NB4 (cell line): ENCODE data around the gene WDTC1.

Source experiments
- DNase-seq: peaks from one replicate; pipeline ENCODE4 v3.0.0; 2010; ENCODE audit warnings: low read depth
- H3K4me3 ChIP-seq: one replicate; pipeline ENCODE4 v1.5.1; 2011; ENCODE audit warnings: mild to moderate bottlenecking, low read depth, low read length, moderate library complexity
- MYC ChIP-seq: IDR thresholded peaks from 2 replicates; pipeline ENCODE4 v1.6.1; 2011; ENCODE audit warnings: low read depth, low read length
- POLR2A ChIP-seq: IDR thresholded peaks from 2 replicates; pipeline ENCODE4 v1.6.1; 2011; ENCODE audit warnings: mild to moderate bottlenecking; ENCODE audit not compliant: insufficient read length; ENCODE audit errors: extremely low read depth
- TF ChIP-seq, protein P1 (sequence below): IDR thresholded peaks from one replicate; pipeline ENCODE4 v1.5.1; 2012; ENCODE audit warnings: low read depth, low read length
- TF ChIP-seq, protein P2 (sequence below): IDR thresholded peaks from 2 replicates; pipeline ENCODE4 v1.6.1; 2011; ENCODE audit warnings: low read depth, low read length

The WDTC1 gene

DNA sequence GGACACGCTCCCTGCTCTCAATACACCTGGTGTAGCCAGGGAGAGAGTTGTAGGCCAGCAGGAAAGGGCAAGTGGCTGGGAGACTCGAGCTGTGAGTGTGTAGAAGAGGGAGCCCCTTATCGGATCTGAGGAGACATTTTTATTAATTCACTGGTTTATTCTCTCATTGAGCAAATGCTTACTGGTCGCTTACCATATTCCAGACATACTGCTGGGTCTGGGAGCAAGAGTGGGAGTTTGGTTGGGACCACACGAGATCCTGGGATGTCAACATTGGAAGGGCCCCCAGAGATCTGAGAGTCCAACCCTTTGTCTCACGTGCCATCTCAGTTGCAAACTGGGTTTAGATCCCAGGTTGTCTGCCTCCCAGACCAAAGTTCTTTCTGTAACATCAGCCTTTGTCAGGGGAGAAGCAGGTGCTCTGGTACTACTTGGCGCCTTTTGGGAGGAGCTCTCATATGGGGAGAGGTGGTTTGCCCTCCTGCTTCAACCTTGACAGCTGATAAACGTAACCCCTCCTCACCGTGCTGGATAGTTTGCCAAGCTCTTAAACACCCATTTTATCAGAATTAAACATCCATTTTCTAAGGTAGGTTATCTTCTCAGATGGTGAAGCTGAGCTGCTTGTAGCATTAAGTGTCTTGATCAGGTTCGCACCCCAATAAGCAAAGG is 88.3 kb downstream of the WDTC1 start:
- H3K4me3 ChIP-seq: peak overlapping the region; percentile 81
- no peak for DNase-seq

DNA sequence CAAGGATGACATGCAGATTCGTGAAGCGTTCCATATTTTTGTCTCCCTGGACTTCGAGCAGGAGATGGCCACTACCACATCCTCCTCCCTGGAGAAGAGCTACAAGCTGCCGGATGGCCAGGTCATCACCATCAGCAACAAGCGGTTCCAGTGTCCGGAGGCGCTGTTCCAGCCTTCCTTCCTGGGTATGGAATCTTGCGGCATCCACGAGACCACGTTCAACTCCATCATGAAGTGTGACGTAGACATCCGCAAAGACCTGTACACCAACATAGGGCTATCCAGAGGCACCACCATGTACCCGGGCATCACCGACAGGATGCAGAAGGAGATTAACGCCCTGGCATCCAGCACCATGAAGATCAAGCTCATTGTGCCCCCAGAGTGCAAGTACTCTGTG is 90.9 kb downstream of the WDTC1 start:
- TF ChIP-seq MYC (no peak), POLR2A (no peak)
- TF ChIP-seq, protein P1, sequence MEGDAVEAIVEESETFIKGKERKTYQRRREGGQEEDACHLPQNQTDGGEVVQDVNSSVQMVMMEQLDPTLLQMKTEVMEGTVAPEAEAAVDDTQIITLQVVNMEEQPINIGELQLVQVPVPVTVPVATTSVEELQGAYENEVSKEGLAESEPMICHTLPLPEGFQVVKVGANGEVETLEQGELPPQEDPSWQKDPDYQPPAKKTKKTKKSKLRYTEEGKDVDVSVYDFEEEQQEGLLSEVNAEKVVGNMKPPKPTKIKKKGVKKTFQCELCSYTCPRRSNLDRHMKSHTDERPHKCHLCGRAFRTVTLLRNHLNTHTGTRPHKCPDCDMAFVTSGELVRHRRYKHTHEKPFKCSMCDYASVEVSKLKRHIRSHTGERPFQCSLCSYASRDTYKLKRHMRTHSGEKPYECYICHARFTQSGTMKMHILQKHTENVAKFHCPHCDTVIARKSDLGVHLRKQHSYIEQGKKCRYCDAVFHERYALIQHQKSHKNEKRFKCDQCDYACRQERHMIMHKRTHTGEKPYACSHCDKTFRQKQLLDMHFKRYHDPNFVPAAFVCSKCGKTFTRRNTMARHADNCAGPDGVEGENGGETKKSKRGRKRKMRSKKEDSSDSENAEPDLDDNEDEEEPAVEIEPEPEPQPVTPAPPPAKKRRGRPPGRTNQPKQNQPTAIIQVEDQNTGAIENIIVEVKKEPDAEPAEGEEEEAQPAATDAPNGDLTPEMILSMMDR: no peak
- TF ChIP-seq, protein P2, sequence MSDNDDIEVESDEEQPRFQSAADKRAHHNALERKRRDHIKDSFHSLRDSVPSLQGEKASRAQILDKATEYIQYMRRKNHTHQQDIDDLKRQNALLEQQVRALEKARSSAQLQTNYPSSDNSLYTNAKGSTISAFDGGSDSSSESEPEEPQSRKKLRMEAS: no peak
- no peak overlapping the region for H3K4me3 ChIP-seq
- no peak for DNase-seq

More for the DNA sequence above, 88.3 kb downstream of the WDTC1 start:
- TF ChIP-seq POLR2A: no peak
- TF ChIP-seq, protein P2: peak; percentile 36; the same call in 1 of the 2 replicates

DNA sequence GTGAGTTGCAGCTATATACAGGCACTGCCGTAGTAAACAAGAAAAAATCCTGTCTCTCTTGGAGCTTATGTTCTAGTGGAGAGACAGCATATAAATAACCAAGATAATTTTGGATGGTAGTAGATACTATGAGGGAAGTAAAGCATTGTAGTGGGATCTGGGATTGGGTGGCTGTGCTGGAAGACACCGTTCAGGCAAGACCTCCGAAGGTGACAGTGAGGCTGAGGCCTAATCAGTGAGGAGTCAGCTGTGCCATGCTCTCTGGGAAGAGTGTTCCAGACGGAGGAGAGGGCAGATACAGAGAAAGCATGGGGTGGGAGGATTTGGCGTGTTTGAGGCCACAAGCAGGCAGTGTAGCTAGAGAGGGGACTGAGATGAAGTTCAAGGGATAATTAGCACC is 93.5 kb downstream of the WDTC1 start:
- TF ChIP-seq, protein P1: no peak
- TF ChIP-seq MYC: no peak
- DNase-seq: no peak
- H3K4me3 ChIP-seq: no peak overlapping the region

DNA sequence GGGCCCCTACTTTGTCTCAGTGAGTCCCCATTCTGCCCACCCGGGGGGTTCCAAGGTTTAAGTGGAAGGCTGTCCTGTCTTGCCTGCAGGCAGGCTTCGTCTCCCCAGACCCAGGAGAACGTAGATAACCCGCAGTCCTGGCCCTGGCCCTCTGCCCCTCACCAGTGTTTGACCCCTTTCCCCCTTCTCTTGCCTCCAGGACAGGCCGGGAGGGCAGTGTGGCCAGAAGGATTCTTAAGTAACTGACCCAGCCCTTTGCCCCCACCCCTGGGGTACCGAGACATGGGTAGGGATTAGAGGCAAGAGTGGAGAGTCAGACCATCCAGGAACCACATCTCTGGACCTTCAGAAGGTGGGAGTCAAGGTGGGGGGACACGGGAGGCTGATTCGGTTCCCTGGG is 96.4 kb downstream of the WDTC1 start:
- TF ChIP-seq POLR2A (no peak), MYC (no peak)
- TF ChIP-seq, protein P1: no peak
- TF ChIP-seq, protein P2: no peak
- no peak overlapping the region for H3K4me3 ChIP-seq
- DNase-seq: no peak

DNA sequence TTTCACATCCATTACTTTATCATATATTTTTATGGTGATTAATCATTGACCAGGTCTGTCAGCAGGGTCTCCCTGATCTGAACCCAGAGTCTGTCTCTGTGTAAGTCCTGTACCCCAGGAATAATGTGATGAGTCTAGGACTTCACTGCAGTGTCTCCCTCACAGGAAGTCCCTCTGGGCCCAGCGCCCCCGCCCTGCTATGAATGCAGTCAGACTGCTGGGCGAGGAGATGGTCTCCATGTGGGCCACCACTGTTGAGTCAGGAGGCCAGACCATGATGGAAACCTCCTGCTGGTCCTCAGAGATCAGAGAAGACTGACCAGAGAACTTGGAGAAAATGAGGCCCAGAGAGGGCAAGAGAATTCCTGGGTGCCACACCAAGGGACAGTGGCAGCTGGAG is 97.0 kb downstream of the WDTC1 start:
- TF ChIP-seq POLR2A: no peak
- TF ChIP-seq, protein P2: no peak
- TF ChIP-seq, protein P1: no peak
- no peak for TF ChIP-seq MYC
- H3K4me3 ChIP-seq: no peak overlapping the region
- DNase-seq: no peak

DNA sequence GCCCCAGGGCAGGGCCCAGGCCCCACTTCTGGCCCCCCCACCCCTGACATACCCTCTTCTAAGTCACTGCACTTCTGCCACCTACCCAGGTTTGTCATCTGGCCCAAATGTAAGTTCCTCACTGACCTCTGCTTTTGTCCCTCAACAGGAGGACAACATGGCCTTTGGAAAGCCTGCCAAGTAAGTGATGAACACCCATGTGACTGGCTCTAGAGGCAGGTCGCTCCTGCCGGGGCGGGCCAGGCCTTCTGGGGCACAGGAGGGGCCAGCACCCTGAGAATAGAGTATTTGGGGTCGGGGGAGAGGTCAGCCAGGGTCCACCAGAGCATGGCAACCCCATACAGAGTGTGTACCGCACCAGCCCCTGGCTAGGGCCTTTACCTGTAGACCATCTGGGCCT is 97.5 kb downstream of the WDTC1 start:
- no peak for DNase-seq
- H3K4me3 ChIP-seq: no peak overlapping the region
- TF ChIP-seq, protein P1: no peak
- no peak for TF ChIP-seq POLR2A
- TF ChIP-seq, protein P2: no peak
- TF ChIP-seq MYC: no peak
